Measurements from ENCODE around the gene EIF3K. TPM values are rescaled to one million over a fixed set of nuclear protein-coding genes. Genes with fewer than 3 reads are reported as not detected.

The EIF3K gene
- total and polyA plus RNA-seq, 2 of the 8 experiments (the other 6 are each of a cell fraction or from before 2014, with no cell fraction given): 329 to 937 TPM

DNA sequence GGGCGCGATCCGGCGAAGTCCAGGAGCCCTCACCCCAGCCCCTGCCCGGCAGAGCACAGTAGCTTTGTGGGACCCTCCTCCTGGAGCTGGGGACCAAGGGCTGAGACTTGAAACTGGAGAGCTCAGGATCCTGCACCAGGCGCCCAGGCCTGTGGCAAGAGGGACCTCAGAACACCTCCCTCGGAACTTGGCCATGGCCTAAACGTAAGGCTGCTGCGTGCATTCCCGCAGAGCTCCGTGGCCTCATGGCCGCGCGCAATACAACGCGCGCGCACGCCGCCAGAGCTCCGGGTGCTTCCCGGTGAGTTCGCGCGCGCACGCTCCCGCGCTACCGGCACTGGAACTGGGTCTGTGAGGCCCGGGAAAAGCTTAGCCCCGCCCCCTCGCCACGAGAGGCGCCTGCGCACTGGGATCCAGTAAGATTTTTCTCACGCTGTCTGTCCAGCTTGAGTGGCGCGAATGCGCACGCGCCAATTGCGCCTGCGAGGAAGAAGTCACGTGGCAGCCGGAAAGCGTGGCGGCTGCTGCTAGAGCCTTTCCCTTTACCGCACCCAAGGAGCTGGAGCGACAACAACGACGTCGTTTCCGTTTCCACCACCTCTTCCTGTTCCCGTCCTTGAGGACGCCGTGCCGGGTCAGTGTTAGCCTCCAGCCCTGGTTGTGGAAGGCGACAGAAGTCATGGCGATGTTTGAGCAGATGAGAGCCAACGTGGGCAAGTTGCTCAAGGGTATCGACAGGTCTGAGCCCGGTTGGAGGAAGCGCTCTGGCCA lies at the start of gene EIF3K (continued):
- TF ChIP-seq BCL11A (IDR thresholded peaks at IDR 0.05; ENCODE audit: low read depth in 2 of 2, low read length in 2 of 2) (no peak), HDAC2 (IDR thresholded peaks at IDR 0.05; ENCODE audit: borderline replicate concordance in 1 of 2, low read depth in 2 of 2, low read length in 2 of 2) (peak in 1 of 2 experiments; percentile 70; a peak in 1 of 4 replicates), RAD21 (IDR thresholded peaks at IDR 0.05 in 1 of 2, conservative IDR thresholded peaks at IDR 0.05 in 1 of 2; ENCODE audit: low read depth in 2 of 2, low read length in 2 of 2) (no peak), TCF12 (IDR thresholded peaks at IDR 0.05; ENCODE audit: low read depth, low read length) (no peak), CREB1 (IDR thresholded peaks at IDR 0.05) (peak; percentile 84), GABPA (IDR thresholded peaks at IDR 0.05; ENCODE audit: borderline replicate concordance, insufficient read depth, low read length) (peak; percentile 47; the same call in 1 of the 2 replicates), POLR2A (IDR thresholded peaks at IDR 0.05; ENCODE audit: control extremely low read depth in 1 of 2, low read depth in 2 of 2, low read length in 2 of 2) (peak; percentile 52 to 84), KDM5A (IDR thresholded peaks at IDR 0.05; ENCODE audit: low read length) (no peak; the same call in 1 of the 2 replicates), SP1 (IDR thresholded peaks at IDR 0.05; ENCODE audit: low read depth, low read length) (0 out of 2 replicates have a peak, but pooled peaks have one; percentile 14), POU5F1 (IDR thresholded peaks at IDR 0.05; ENCODE audit: low read depth, low read length) (no peak), EP300 (IDR thresholded peaks at IDR 0.05; ENCODE audit: borderline replicate concordance in 1 of 2, low read depth in 2 of 2, low read length in 2 of 2) (no peak), TAF1 (IDR thresholded peaks at IDR 0.05; ENCODE audit: low read depth, low read length) (peak; percentile 75), GTF2F1 (IDR thresholded peaks at IDR 0.05; ENCODE audit: borderline replicate concordance, low read depth, low read length) (no peak), JUND (IDR thresholded peaks at IDR 0.05; ENCODE audit: low read length) (0 out of 2 replicates have a peak, but pooled peaks have one; percentile 2), EZH2 (IDR thresholded peaks at IDR 0.05; ENCODE audit: low read depth, low read length, severe bottlenecking) (no peak)
- TF ChIP-seq, protein P1, sequence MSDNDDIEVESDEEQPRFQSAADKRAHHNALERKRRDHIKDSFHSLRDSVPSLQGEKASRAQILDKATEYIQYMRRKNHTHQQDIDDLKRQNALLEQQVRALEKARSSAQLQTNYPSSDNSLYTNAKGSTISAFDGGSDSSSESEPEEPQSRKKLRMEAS (IDR thresholded peaks at IDR 0.05): peak; percentile 89
- TF ChIP-seq, protein P2, sequence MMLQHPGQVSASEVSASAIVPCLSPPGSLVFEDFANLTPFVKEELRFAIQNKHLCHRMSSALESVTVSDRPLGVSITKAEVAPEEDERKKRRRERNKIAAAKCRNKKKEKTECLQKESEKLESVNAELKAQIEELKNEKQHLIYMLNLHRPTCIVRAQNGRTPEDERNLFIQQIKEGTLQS (IDR thresholded peaks at IDR 0.05; ENCODE audit: insufficient read depth, low read depth, low read length): peak; percentile 94
- TF ChIP-seq, protein P3, sequence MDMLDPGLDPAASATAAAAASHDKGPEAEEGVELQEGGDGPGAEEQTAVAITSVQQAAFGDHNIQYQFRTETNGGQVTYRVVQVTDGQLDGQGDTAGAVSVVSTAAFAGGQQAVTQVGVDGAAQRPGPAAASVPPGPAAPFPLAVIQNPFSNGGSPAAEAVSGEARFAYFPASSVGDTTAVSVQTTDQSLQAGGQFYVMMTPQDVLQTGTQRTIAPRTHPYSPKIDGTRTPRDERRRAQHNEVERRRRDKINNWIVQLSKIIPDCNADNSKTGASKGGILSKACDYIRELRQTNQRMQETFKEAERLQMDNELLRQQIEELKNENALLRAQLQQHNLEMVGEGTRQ (IDR thresholded peaks at IDR 0.05; ENCODE audit: low read length): peak; percentile 95
- TF ChIP-seq, protein P4, sequence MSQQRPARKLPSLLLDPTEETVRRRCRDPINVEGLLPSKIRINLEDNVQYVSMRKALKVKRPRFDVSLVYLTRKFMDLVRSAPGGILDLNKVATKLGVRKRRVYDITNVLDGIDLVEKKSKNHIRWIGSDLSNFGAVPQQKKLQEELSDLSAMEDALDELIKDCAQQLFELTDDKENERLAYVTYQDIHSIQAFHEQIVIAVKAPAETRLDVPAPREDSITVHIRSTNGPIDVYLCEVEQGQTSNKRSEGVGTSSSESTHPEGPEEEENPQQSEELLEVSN (IDR thresholded peaks at IDR 0.05): peak; percentile 40; the same call in 1 of the 2 replicates

Measured in H1 (cell line).